H9 (cell line): ENCODE results near the gene ELF2. TPM values are rescaled to one million over a fixed set of nuclear protein-coding genes. Genes with fewer than 3 reads are reported as not detected.

Experiments
- DNase-seq: peaks from one replicate; pipeline ENCODE4 v3.0.0-alpha.2; 2017
- H2AFZ ChIP-seq: one replicate; pipeline ENCODE4 v1.6.1; 2013; ENCODE audit warnings: mild to moderate bottlenecking, low read length, control low read depth, moderate library complexity
- H2AK5ac ChIP-seq: 2 replicates; pipeline ENCODE4 v1.6.1; 2013; ENCODE audit warnings: low read length, control low read depth, mixed read lengths; ENCODE audit not compliant: insufficient read length
- H2BK120ac ChIP-seq: one replicate; pipeline ENCODE4 v1.6.1; 2013; ENCODE audit warnings: low read depth, mild to moderate bottlenecking, low read length, control low read depth, inconsistent platforms; ENCODE audit not compliant: poor library complexity, severe bottlenecking
- H2BK12ac ChIP-seq: 2 replicates; pipeline ENCODE4 v1.6.1; 2013; ENCODE audit warnings: low read length, control low read depth, mixed read lengths, low read depth; ENCODE audit not compliant: insufficient read length
- H2BK15ac ChIP-seq: 2 replicates; pipeline ENCODE4 v1.6.1; 2013; ENCODE audit warnings: low read depth, low read length, control low read depth
- H2BK20ac ChIP-seq: one replicate; pipeline ENCODE4 v1.6.1; 2013; ENCODE audit warnings: low read depth, mild to moderate bottlenecking, low read length, control low read depth, inconsistent platforms; ENCODE audit not compliant: poor library complexity, severe bottlenecking
- H2BK5ac ChIP-seq: 2 replicates; pipeline ENCODE4 v1.6.1; 2013; ENCODE audit warnings: low read length, control low read depth, mixed read lengths; ENCODE audit not compliant: insufficient read length
- H3K14ac ChIP-seq: 2 replicates; pipeline ENCODE4 v1.6.1; 2013; ENCODE audit warnings: low read length, control low read depth; ENCODE audit not compliant: insufficient read depth
- H3K18ac ChIP-seq: 2 replicates; pipeline ENCODE4 v1.6.1; 2013; ENCODE audit warnings: low read depth, mild to moderate bottlenecking, mixed read lengths, low read length, control low read depth; ENCODE audit not compliant: insufficient read length
- H3K23ac ChIP-seq: 2 replicates; pipeline ENCODE4 v1.6.1; 2013; ENCODE audit warnings: low read length, control low read depth, mixed read lengths, low read depth; ENCODE audit not compliant: insufficient read length
- H3K23me2 ChIP-seq: 2 replicates; pipeline ENCODE4 v1.6.1; 2013; ENCODE audit warnings: low read depth, mild to moderate bottlenecking, mixed read lengths, low read length, control low read depth; ENCODE audit not compliant: insufficient read length, poor library complexity, severe bottlenecking
- H3K27ac ChIP-seq: 2 replicates; pipeline ENCODE4 v1.5.1; 2013; ENCODE audit warnings: low read length, control low read depth, mixed read lengths, low read depth; ENCODE audit not compliant: insufficient read length
- H3K27me3 ChIP-seq: 2 replicates; pipeline ENCODE4 v1.6.1; 2013; ENCODE audit warnings: low read length, control low read depth, inconsistent platforms; ENCODE audit not compliant: insufficient read depth
- H3K4ac ChIP-seq: 2 replicates; pipeline ENCODE4 v1.6.1; 2013; ENCODE audit warnings: low read depth, mild to moderate bottlenecking, control low read depth, inconsistent platforms, low read length, moderate library complexity
- H3K4me1 ChIP-seq: 2 replicates; pipeline ENCODE4 v1.6.1; 2013; ENCODE audit warnings: low read length, control low read depth, inconsistent platforms; ENCODE audit not compliant: insufficient read depth
- H3K4me2 ChIP-seq: 2 replicates; pipeline ENCODE4 v1.6.1; 2013; ENCODE audit warnings: low read length, control low read depth, mixed read lengths; ENCODE audit not compliant: insufficient read length, insufficient read depth
- H3K56ac ChIP-seq: 2 replicates; pipeline ENCODE4 v1.6.1; 2013; ENCODE audit warnings: low read depth, mild to moderate bottlenecking, mixed read lengths, low read length, control low read depth; ENCODE audit not compliant: insufficient read length
- H3K79me1 ChIP-seq: 2 replicates; pipeline ENCODE4 v1.6.1; 2013; ENCODE audit warnings: low read depth, mild to moderate bottlenecking, moderate library complexity, low read length, control low read depth, inconsistent platforms; ENCODE audit not compliant: insufficient read depth, poor library complexity, severe bottlenecking
- H3K79me2 ChIP-seq: 2 replicates; pipeline ENCODE4 v1.6.1; 2013; ENCODE audit warnings: low read length, control low read depth, inconsistent platforms; ENCODE audit not compliant: insufficient read depth
- H3K9ac ChIP-seq: 2 replicates; pipeline ENCODE4 v1.6.1; 2013; ENCODE audit warnings: low read length, control low read depth, mixed read lengths; ENCODE audit not compliant: insufficient read length; ENCODE audit errors: extremely low read depth
- H3K9me3 ChIP-seq: one replicate; pipeline ENCODE4 v1.6.1; 2013; ENCODE audit warnings: low read depth, low read length, inconsistent platforms; ENCODE audit not compliant: control insufficient read depth
- H3T11ph ChIP-seq: one replicate; pipeline ENCODE4 v1.6.1; 2013; ENCODE audit warnings: mild to moderate bottlenecking, low read length, control low read depth, inconsistent platforms
- H4K20me1 ChIP-seq: one replicate; pipeline ENCODE4 v1.6.1; 2013; ENCODE audit not compliant: control insufficient read depth, insufficient read length, insufficient read depth
- H4K5ac ChIP-seq: 2 replicates; pipeline ENCODE4 v1.6.1; 2013; ENCODE audit warnings: low read depth, mild to moderate bottlenecking, mixed read lengths, low read length, control low read depth; ENCODE audit not compliant: insufficient read length
- H4K8ac ChIP-seq: replicated peaks from 2 replicates; pipeline ENCODE4 v1.6.1; 2013; ENCODE audit warnings: low read length, control low read depth, mixed read lengths, low read depth; ENCODE audit not compliant: insufficient read length
- H4K91ac ChIP-seq: 2 replicates; pipeline ENCODE4 v1.6.1; 2013; ENCODE audit warnings: low read depth, mild to moderate bottlenecking, moderate library complexity, mixed read lengths, low read length, control low read depth; ENCODE audit not compliant: insufficient read length
- H3K27ac Mint-ChIP-seq, 3 experiments: 2 replicates in 2 of 3; 3 replicates in 1 of 3; pipeline ENCODE4 v1.8.0; 2020 to 2021; ENCODE audit warnings: mixed read lengths in 3 of 3, mild to moderate bottlenecking in 1 of 3, moderate library complexity in 1 of 3
- H3K27me3 Mint-ChIP-seq: 2 replicates; pipeline ENCODE4 v1.8.0; 2021; ENCODE audit warnings: low read depth, mild to moderate bottlenecking, moderate library complexity, mixed read lengths
- H3K36me3 Mint-ChIP-seq, 3 experiments: 2 replicates in 2 of 3; 3 replicates in 1 of 3; pipeline ENCODE4 v1.8.0; 2020 to 2021; ENCODE audit warnings: low read depth in 3 of 3, mixed read lengths in 3 of 3; ENCODE audit not compliant: insufficient read depth in 1 of 3
- H3K4me1 Mint-ChIP-seq, 2 experiments: 2 replicates each; pipeline ENCODE4 v1.8.0; 2020; ENCODE audit warnings: mixed read lengths in 2 of 2
- H3K4me3 Mint-ChIP-seq, 2 experiments: 2 replicates in 1 of 2; 3 replicates in 1 of 2; pipeline ENCODE4 v1.8.0; 2020 to 2021; ENCODE audit warnings: mild to moderate bottlenecking in 2 of 2, mixed read lengths in 2 of 2, moderate library complexity in 1 of 2
- H3K9me3 Mint-ChIP-seq, 2 experiments: 2 replicates in 1 of 2; 3 replicates in 1 of 2; pipeline ENCODE4 v1.8.0; 2020; ENCODE audit warnings: mild to moderate bottlenecking in 2 of 2, mixed read lengths in 2 of 2, moderate library complexity in 1 of 2
- WGBS: extraction: QIAGEN DNeasy Blood & Tissue Kit; methylation state at CpG from one replicate; pipeline ENCODE4 v1.1.7; 2013; ENCODE audit warnings: missing lambda C conversion rate, low lambda C conversion rate, mixed read lengths; ENCODE audit not compliant: insufficient read length; ENCODE audit errors: extremely low coverage; 5-methylcytosine and 5-hydroxymethylcytosine counted together
- total RNA-seq: library from RNA; stranded (reverse); gene quantifications from 2 replicates; pipeline ENCODE4 v1.2.1, GENCODE V29; 2021
- TF ChIP-seq, protein P1 (sequence below): fragments of 200-600 bp; sonication (generic); conservative IDR thresholded peaks from 3 replicates; pipeline ENCODE4 v1.8.0; 2021; ENCODE audit warnings: antibody characterized with exemption, mild to moderate bottlenecking

ELF2 gene
- total RNA-seq, 1 experiment from 2014 or later = 49.6 TPM

GRCh38 chr4:139167774-139168444 lies 9.1 kb downstream of the ELF2 start:
- peaks cover 5% of the 10 kb centered on the region; the same call in 1 of the 2 replicates for H3K4me1 ChIP-seq
- H3K23ac ChIP-seq = no peak overlapping the region
- no peak overlapping the region for H3K4me2 ChIP-seq
- H4K91ac ChIP-seq = no peak overlapping the region
- H2BK5ac ChIP-seq = no peak overlapping the region
- H2AK5ac ChIP-seq = no peak overlapping the region
- H3K4ac ChIP-seq = no peak overlapping the region
- H3K18ac ChIP-seq = no peak overlapping the region
- H4K8ac ChIP-seq = no peak overlapping the region
- TF ChIP-seq, protein P1, sequence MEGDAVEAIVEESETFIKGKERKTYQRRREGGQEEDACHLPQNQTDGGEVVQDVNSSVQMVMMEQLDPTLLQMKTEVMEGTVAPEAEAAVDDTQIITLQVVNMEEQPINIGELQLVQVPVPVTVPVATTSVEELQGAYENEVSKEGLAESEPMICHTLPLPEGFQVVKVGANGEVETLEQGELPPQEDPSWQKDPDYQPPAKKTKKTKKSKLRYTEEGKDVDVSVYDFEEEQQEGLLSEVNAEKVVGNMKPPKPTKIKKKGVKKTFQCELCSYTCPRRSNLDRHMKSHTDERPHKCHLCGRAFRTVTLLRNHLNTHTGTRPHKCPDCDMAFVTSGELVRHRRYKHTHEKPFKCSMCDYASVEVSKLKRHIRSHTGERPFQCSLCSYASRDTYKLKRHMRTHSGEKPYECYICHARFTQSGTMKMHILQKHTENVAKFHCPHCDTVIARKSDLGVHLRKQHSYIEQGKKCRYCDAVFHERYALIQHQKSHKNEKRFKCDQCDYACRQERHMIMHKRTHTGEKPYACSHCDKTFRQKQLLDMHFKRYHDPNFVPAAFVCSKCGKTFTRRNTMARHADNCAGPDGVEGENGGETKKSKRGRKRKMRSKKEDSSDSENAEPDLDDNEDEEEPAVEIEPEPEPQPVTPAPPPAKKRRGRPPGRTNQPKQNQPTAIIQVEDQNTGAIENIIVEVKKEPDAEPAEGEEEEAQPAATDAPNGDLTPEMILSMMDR = peak; percentile 78
- no peaks in the 10 kb centered on the region for H3K23me2 ChIP-seq
- Mint-ChIP-seq H3K4me1 (peaks cover 56 to 62% of the 10 kb centered on the region in 2 experiments), H3K27me3 (no peaks in the 10 kb centered on the region), H3K36me3 (no peaks in the 10 kb centered on the region; a peak in 1 of 7 replicates), H3K27ac (peak overlapping the region in 1 of 3 experiments; percentile 98; a peak in 2 of 7 replicates), H3K9me3 (no peaks in the 10 kb centered on the region; a peak in 1 of 5 replicates), H3K4me3 (no peak overlapping the region)
- no peaks in the 10 kb centered on the region for H4K20me1 ChIP-seq
- no peak overlapping the region for H3T11ph ChIP-seq
- no peak overlapping the region for H2BK20ac ChIP-seq
- no CpG with 5 or more reads among the region's 5 CpGs for WGBS
- H2BK120ac ChIP-seq = no peak overlapping the region
- H3K27ac ChIP-seq = no peak overlapping the region
- H3K79me1 ChIP-seq = peaks cover 8% of the 10 kb centered on the region
- H3K56ac ChIP-seq = no peak overlapping the region
- H3K9ac ChIP-seq = peak overlapping the region; percentile 52
- no peak overlapping the region for H3K14ac ChIP-seq
- no peak overlapping the region for H4K5ac ChIP-seq
- peaks cover 29% of the 10 kb centered on the region; the same call in 1 of the 2 replicates for H3K79me2 ChIP-seq
- H2BK12ac ChIP-seq = no peak overlapping the region
- H3K27me3 ChIP-seq = no peaks in the 10 kb centered on the region
- no peak overlapping the region for H2AFZ ChIP-seq
- no peak overlapping the region for H2BK15ac ChIP-seq
- no peaks in the 10 kb centered on the region for H3K9me3 ChIP-seq
- no peak for DNase-seq
